GM19463 (cell line): ENCODE data around the gene STC2.

ENCODE experiments used
- ATAC-seq: cut with Tn5 transposase; IDR thresholded peaks from one replicate; pipeline ENCODE4 v1.9.1; 2021; ENCODE audit warnings: mild to moderate bottlenecking, moderate library complexity; ENCODE audit not compliant: unreplicated experiment

The STC2 gene

DNA sequence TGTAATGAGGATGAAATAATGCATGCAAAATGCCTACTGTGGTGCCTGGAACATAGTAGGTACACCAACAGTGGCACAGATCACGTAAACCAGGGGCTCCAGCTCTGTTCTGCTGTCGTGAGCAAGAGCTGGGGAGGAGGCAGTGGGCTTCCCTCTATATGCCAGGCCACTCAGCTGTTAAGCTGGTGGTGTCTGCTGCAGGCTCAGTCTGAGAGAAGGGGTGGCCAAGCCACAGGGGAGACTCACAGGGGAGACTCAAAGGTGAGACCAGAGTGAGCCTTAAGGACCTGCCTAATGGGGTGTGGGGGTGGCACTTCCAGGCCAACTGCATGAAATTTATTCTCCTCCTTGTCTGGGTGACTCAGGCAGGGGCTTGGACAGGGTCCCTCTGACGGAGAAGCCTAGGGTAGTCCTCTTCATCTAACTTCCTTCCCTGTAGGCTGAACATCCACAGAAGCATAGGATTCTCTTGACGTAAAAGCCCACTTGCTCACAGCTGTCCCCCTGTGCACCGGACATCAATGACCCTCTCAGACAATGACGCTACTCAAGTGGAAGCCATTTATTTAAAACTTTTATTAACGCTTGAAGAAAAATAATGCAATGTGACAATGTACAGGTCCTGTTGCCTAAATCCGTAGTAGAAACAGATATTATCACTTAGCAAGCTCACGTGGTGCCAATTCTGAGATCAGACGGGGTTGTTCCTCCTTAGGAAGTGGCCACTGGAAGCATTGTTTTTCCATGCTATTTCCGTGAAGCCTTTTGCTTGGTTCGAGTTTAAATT lies 13.9 kb downstream of the STC2 start:
- no peak for ATAC-seq

DNA sequence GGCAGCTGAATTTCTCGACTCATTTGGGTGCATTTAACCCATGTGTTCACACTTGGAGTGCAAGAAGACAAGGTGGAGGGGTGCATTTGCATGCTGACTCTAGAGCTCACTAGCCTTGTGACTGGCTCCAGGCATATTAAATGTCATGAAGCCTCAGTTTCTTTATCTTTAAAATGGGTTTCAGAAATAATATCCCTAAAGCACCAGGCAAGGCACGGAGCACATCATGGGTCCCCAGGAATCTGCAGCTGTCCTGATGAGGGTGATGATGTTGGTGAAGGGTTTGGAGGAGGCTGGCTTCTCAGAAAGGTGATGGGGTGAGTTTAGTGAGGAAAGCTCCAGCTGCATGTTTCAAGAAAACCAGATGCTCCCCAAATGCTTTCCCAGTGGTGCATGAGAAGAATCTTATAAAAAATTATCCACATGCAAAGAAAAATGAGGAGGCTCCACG lies 14.8 kb downstream of the STC2 start:
- no peak for ATAC-seq

DNA sequence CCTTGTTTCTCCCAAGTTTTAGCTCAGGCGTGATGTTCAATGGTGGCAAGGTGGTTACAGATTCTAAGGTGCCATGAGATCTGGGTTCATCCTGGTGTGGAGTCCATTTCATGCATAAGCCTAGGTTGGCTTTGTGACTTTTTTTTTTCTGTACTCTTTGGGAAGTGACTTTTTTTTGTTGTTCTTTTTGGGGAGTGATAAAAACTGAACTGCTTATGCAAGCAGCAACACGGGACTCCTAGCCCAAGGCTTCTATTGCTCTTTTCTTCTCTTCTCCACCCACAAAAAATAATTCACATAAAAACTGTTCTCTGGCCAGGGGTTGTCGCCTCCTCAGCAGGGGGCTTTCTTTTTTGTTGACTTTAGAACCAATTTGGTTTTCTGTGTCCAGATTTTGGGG lies 15.4 kb downstream of the STC2 start:
- no peak for ATAC-seq

DNA sequence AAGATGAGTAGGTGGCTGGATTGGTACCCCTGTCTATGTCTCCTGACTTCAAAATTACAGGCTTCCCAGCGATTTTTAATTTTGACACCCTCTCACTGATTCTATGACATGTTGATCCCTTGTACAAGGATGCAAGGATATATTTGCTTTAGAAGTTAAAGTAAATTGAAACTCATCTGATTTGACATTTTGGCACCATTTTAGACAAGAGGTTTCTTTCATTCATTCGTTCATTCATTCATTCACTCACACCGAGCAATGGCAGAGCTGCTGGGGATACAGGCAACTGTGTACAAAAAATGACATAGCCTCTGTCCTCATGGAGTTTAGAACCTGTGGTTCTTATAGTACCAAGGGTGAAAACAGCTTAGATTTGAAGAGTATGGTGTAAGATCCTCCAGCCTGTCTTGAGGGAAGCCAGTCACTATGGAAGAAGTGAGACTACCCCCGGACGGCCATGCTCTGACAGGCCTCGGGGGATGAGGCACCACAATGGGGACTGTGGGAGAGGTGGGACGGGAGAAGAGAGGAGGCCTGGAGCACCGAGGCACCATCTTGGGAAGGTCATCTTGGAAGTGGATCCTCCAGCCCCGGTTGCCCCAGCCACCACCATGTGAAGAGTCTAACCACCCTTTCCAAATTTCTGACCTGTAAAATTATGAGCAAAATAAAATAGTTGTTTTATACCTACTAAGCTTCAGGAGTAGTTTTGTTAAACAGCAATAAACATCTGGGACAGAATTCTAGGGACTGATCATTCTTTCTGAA lies 16.2 kb downstream of the STC2 start:
- no peak for ATAC-seq

DNA sequence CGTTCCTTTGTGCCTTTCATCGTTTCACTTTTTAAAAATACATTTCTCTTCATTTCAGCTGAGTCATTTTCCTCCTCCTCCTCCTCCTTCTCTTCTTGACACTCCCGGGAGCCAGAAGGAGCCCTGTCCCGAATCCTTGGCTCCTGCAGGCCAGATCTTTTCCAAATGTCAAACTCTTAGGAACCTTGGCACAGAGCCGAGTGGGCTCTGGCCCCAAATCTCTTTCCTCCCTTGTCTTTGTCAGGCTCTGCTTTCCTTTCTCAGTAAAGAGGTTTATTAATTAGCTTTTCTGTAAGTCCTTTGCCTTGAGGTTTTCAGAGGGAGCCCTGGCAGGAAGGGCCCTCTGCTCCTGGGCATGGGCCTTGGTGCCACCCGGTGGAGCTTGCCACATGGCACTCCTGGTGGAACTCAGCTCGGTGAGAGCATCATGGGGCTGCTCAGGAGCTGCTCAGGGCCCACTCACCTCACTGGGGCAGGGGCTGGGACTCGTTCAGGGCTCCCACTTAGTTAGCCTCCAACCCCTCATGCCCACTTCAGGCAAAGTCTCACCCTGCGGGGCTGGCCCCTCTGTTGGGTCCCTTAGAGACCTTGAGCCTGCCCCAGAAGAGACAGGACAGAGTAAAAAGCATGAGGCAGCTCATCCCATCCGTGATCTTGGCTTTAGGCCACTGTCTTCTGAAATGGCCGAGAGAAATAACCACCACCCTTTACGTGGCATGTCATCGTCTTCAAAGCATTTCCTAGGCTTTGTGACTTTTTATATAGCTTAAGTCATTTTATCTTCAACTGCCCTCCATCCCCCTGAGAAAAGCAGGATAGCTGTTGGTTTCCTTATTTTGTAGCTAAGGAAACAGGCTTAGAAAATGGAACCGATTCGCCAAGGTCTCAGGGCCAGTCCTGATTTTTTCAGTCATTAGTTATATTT lies 17.1 kb downstream of the STC2 start:
- ATAC-seq = no peak

DNA sequence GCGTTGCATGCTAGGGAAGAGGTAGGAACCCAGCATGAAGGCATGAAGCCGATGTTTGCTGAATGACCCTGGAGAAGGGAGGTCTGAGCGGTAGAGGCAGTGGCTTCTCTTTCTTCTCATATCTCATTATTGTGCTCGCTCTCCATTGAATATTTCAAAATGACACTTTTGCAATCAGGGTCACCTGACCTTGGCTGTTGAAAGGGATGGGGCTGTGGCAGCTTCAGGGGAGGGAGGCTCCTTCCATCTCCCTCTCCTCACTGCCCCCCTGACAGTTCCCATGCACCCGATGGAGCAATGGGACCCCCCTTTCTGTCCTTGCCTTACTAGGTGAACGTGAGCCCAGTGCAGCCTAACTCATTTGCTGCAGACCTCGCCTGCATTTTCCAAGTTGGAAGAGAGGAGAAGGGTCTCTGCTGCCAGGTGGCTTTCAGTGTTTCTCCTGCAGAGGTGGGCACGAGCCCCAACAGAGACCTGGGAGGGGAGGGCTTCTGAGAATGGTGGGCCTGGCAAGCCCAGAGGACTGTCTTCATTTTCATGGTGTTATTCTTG lies 17.9 kb downstream of the STC2 start:
- no peak for ATAC-seq

DNA sequence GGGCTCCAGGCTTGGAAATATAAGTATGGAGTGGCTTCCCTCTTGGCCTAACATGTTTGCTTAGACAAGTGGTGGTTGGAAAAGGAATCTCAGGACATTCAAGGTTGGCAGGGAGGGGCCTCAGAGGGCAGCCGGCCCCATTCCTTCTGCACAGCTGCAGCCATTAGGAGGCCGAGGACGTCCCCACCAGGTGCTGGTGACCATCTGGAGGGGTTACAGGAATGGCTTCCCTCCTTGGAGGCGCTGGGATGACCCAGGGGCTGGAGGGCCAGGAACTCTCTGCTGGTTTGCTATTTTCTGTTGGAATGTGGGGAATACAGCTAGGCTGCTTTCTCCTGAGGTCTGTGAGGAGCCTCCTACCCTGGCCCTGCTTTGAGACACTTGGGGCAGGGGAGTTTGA lies 18.5 kb downstream of the STC2 start:
- no peak for ATAC-seq

DNA sequence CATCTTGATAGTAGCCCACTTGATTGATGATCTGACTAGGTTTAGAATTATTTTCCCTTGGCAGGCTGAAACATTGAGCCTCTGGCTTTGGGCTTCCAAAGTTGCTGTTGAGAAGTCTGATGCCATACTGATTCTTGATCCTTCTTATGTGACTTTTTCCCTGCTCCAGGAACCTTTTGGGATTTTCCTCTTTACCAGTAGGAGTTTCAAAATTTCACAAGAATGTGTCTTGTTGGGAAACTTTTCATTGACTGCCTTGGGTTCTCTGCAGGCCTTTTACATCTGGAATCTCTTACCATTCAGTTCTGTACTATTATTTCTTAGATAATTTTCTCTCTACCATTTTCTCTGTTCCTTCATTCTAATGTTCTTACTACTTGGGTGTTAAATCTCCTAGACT lies 20.0 kb downstream of the STC2 start:
- no peak for ATAC-seq

DNA sequence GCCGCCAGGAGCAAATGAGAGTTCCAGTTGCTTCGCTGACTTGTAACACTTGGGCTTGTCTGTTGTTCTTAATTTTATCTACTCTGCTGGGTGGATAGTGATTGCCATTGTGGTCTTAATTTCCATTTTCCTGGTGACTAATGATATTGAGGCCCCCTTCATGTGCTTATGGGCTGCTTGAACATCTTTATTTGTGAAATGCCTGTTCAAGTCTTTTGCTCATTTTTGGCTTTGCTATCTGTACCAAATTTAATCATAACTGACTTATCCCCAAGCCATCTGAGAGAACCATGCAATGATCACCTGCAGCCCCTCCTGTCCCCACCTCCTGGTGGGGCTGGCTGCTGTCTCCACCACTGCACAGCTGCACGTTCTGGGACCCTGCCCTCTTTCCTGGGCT lies 20.5 kb downstream of the STC2 start:
- ATAC-seq = no peak

DNA sequence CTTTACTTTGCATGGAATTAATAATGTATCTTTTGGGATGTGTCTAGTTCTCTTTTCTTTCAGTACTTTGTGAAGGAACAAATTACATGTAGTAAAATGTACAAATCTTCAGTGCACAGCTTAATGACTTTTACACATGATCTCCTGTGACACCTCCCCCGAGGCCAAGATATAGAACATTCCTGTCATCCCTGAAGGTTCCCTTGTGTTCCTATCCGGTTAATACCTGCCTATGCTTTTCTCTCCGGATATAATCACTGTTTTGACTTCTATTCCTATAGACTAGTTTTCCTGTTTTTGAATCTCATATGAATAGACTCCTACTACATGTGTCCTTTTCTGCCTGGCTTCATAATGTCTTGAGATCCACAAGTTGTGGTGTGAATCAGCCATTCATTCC lies 21.5 kb downstream of the STC2 start:
- ATAC-seq = no peak

DNA sequence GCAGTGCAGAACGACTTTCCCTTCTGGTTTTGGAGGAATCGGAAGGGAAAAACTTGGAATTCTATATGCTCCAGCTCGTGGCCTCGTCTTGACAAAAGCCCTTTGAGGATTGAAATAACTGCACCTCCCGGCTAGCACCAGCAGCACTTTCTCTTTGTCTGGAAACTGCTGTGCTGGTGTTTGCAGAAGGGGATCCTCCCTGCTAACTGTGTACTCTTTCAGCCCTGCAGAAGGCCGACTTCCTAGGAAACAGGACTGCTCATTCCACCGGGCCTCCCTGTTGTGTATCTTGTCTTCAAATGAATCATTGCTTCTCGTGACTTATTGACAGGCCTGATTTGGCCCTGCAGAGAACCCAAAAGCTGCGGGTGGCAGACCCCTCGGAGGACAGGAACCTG lies 23.6 kb downstream of the STC2 start:
- ATAC-seq = no peak

DNA sequence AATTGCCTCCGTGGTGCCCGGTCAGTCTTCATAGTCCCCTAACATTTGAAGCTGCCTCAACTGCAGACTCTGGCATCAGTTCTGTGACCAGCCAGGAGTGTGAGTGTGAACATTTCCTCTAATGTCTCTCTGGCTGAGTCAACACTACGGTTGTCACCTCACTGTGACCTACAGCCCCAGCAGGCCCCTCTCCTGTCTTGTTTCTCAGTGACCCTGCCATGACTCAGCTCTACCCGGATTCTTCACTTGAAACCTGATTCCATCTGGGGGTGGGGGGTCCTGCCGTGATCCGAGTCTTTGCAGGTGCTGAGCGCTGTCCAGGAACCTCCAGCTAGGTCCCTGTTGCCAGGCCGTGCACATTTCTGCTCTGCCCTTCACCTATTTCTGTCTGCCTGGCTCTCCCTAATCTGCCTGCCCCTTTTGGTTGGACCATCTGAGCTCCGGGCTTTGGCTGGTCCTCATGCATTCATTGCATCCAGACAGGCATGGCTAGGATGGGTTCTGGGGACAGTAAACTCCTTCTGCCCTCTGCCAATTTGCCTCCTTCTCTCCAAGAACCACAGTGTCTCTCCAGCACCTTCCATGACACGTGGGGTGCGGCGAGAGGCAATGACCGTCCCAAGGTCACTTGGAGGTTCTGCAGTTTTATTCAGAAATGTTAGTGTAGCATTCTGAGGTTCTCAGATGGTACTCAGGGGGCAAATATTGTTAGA lies 24.2 kb downstream of the STC2 start:
- ATAC-seq = no peak

DNA sequence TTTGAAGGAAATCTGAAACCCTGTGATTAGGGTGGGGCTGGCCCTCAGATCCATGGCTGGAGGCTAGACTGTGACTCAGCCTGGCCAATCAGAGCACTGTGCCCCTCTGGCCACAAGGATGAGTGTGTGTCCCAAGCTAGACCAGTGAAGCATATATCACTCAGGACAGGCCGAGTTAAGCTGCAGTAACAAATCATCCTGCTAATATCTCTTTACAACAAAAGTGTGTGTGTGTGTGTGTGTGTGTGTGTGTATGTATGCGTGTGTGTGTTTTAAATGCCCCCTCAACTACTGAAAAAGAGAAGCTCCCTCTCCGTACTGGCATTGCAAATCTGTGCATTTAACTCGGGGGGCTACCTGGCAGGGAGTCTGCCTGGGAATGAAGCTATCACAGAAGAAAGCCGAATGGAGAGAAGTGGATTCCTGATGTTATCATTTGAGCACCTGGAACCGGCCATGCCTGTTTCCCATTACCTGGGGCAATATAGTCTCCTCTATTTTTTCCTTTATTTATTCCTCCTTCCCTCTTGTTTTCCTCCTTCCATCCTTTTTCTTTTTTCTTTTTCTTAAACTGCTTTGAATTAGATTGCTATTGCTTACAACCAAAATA lies 25.6 kb downstream of the STC2 start:
- no peak for ATAC-seq

DNA sequence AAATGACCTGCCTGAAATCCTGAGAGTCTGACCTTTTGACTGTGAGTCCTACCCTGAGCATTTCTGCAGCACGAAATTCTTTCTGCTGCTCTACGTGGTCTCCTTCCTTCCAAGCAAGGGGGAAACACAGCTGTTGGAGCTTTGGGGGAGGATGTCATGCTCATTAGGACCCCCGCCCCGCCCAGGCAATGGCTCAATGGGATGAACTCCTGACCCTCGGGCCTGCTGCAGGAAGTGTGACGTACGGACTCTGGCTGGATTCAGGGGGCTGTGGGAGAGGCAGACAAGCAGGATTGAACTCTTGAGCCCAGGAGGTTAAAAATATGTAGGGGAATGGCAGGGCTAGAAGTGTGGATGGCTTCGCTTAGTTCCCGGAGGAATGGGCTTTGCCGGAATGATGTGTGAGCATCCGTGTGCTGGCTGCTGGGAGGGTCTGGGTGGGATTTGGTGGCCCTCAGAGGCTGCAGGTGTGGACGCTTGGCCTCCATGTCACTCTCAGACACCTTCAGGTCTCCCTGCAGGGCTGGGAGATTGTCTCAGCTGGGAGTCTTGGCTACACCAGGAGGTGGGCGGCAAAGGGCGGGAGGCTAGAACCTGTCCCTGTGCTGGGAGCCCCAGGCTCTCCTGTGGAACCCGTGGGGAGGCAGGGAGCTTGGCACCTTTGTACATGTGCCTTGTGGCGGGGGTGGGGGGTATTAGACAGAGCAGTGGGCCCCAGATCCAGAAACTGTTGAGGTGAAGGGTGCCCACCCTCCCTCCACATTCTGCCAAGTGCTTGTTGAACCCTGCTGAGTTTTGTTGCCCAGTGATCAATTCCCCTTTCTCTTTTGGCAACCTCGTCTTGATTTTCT lies 26.3 kb downstream of the STC2 start:
- ATAC-seq = no peak

DNA sequence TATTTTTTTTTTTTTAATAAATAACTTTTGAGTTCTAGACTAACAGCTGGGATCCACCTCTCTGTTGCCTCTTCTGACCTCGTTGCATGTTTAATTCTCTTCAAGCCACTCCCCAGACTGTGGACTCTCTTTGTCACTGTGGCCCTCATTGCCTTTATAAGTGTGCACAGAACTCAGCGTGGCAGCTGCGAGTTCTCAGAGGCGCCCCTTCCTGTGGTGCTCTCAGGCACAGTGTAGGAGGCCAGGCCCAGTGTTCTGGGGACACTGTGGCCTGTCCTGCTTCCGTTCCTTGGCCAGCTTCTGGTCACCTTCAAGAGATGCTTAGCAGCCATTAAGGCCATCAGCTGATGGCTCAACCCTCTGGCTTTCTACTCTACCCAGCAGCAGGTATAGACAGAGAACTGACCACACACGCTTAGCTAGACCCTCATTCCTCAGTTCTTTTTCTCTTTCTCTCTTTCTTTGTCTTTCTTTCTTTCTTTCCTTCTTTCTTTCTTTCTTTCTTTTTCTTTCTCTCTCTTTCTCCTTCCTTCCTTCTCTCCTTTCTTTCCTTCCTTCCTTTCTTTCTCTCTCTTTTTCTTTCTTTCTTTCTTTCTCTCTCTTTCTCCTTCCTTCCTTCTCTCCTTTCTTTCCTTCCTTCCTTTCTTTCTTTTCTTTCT lies 27.7 kb downstream of the STC2 start:
- no peak for ATAC-seq

DNA sequence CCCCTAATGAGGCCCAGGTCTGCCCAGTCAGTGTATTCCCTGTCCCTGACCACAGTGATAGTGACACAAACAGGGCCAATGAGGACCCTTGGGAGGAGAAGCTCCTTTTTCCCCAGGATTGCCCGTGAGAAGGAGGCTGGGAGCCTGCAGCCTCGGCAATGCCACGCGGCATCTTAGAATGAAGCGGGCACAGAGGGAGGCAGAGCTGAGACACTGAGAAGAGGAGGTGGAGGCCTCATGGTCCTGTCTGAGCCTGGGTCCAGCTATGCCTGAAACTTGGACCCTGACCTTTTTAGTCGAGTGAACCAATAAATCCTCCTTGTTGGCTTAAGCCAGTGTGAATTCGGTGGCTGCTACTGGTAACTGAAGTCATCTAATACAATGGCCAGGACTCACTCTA lies 28.4 kb downstream of the STC2 start:
- no peak for ATAC-seq

DNA sequence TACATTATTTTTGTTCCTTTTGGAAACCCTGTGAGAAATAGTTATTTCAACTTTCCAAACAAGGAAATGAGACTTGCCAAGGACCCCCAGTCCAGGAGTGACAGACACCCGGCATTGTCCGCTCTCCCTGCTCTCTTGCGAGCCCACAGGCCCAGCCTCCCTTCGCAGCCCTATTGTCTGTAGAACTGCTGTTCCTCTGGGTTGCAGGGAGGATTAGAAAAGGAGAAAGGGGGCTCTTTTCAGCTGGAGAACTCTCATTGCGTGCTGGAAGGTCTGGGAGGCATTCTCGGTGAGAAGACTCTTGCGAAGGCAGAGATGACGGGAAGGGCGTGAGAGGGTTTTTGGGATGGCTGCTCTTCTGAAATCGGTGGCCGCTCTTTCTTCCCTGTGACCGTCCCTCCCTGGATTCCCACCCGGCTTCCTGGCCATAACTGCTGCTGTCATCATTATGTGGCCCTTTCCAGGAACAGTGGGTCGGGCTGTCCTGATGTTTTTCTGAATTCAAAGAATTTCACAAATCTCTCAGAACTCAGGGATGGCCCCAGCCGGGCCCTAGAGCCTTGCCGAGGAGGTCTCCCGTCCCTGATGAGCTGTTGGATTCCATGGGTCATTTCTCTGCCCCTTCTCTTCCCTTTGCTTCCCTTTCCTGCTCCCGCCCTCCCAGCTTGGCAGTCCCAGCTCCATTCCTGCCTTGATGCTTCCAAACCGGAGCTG lies 29.8 kb downstream of the STC2 start:
- ATAC-seq = no peak

DNA sequence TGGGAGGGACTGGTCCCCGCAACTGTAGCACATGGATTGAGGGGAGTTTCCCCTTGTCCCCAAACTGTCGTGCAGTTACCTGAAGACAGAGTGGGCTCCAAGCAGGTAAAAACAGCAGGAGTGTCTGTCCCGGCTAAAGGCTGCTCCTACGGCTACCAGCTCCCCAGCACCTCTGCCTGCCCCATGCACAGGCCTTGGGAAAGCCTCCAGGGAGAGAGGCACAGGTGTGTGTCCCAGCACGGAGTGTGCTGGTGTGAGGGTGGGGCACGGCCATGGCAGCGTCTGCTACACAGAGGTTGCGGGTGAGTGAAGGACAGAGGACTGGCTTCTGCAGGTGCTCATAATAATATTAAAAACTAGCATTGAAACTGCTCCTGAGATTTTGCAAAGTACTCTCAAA lies 30.4 kb downstream of the STC2 start:
- no peak for ATAC-seq
